ENCODE measurements around the gene TSPEAR. TPM values are rescaled to one million over a fixed set of nuclear protein-coding genes. Genes with fewer than 3 reads are reported as not detected.

The TSPEAR gene
- total RNA-seq (2022; extraction: Qiagen RNA extraction) = 0.04 TPM in 1 of 5 replicates, not detected in the others

DNA sequence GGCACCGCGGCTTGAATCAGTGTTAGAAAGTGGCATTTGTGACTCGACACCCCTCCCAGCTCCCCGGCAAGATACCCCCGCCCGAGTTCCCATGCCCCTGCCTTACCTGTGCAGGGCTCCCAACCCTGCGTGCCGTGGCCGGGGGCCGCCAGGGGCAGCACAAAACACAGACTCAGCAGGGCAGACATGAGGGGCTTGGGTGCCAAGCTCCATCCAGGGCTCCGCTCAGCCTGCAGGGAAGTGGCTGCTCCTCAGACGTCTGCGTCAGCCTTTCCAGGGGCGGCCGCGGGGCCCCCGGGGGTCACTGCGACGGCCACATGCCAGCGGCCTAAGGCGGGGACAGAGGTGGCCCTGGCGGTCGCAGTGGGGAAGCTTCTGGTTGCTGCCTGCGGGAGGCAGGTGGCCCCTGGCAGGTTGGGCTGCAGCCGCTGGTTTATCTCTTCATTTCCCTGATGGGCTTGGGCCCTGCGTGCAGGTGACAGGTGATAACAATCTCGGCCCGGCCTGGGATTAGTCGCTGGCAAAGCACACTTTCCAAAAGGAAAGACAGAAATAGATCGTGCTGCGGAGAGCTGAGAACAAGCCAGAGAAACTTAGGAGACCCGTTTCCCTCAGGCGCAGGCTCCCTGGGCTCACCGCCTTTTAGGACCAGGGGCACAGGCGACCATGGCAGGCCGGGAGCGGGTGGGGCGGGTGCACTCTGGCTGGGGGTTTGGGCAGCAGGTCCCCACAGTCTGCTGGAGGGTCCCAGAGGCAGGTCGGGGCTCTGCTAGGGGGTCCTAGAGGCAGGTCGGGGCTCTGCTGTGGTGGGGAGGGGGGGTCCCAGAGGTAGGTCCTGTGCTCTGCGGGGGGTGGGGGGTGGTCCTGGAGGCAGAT is at the start of gene TSPEAR:
TSS of gene TSPEAR (minus strand) at position 246 of the 876 bp plus-strand sequence. CDS start at position 188, 58 bp downstream.

DNA sequence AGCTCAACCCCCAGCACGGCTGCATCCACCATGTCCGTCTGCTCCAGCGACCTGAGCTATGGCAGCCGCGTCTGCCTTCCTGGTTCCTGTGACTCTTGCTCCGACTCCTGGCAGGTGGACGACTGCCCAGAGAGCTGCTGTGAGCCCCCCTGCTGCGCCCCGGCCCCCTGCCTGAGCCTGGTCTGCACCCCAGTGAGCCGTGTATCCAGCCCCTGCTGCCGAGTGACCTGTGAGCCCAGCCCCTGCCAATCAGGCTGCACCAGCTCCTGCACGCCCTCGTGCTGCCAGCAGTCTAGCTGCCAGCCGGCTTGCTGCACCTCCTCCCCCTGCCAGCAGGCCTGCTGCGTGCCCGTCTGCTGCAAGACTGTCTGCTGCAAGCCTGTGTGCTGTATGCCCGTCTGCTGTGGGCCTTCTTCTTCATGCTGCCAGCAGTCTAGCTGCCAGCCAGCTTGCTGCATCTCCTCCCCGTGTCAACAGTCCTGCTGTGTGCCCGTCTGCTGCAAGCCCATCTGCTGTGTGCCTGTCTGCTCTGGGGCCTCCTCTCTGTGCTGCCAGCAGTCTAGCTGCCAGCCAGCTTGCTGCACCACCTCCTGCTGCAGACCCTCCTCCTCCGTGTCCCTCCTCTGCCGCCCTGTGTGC is 14.1 kb downstream of the TSPEAR start, which contains the start of gene KRTAP10-12:
TSS of gene KRTAP10-12 (plus strand) at position 1 of the 639 bp plus-strand sequence. CDS start at position 31, 30 bp downstream.

DNA sequence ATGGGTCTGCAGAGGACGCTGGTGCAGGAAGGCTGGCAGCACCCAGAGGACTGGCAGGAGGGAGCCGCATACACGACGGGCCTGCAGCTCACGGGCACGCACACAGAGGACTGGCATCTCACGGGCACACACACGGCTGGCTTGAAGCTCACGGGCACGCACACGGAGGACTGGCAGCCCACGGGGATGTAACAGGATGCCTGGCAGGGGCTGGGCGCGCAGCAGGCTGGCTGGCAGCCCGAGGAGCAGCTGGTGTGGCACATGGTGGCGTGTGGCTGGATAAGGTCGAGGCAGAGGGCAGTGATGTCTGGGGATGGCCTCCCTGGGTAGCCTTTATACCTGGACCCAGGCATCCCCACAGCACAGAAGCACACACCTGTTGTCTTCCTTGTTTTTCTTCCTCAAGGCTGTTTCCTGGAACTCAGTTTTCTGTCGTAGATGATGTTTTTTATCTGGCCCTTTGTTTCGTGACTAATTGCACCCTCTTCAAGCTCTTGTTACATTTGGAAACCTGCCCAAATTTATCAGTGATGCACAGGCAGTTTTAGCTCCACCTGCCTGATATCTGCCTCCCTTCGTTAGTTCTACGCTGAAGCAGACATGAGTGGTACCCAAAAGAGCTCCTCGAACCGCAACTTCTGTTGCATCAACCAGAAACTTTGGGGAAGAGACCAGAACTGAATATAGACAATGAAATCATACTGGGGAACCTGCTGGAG is 29.4 kb downstream of the TSPEAR start, which contains the start of gene KRTAP12-1:
TSS of gene KRTAP12-1 (minus strand) at position 303 of the 719 bp plus-strand sequence. CDS start at position 263, 40 bp downstream.

DNA sequence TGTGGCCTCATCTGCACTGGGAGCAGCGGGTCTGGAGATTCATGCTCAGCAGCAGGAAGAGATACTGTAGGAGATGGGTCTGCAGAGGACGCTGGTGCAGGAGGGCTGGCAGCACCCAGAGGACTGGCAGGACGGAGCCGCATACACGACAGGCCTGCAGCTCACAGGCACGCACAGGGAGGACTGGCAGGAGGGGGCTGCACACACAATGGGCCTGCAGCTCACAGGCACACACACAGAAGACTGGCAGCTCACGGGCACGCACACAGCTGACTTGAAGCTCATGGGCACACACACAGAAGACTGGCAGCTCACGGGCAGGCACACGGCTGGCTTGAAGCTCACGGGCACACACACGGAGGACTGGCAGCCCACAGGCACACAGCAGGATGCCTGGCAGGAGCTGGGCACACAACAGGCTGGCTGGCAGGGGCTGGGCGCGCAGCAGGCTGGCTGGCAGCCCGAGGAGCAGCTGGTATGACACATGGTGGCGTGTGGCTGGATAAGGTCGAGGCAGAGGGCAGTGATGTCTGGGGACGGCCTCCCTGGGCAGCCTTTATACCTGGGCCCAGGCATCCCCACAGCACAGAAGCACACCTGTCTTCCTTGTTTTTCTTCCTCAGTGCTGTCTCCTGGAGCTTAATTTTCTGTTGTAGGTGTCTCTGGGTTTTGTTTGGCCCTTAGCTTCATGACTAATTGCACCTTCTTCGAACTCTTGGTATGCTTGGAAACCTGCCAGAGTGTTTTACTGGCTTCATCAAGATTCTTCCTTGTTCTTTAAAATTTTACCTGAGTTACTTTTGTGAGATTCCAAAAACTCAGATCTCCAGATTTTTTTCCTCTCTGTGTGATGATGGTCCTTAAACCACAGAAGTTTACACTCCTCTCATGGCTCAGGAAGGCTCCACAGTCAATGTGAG is 44.7 kb downstream of the TSPEAR start, which contains the start of gene KRTAP12-2:
TSS of gene KRTAP12-2 (minus strand) at position 527 of the 920 bp plus-strand sequence. CDS start at position 486, 41 bp downstream.

DNA sequence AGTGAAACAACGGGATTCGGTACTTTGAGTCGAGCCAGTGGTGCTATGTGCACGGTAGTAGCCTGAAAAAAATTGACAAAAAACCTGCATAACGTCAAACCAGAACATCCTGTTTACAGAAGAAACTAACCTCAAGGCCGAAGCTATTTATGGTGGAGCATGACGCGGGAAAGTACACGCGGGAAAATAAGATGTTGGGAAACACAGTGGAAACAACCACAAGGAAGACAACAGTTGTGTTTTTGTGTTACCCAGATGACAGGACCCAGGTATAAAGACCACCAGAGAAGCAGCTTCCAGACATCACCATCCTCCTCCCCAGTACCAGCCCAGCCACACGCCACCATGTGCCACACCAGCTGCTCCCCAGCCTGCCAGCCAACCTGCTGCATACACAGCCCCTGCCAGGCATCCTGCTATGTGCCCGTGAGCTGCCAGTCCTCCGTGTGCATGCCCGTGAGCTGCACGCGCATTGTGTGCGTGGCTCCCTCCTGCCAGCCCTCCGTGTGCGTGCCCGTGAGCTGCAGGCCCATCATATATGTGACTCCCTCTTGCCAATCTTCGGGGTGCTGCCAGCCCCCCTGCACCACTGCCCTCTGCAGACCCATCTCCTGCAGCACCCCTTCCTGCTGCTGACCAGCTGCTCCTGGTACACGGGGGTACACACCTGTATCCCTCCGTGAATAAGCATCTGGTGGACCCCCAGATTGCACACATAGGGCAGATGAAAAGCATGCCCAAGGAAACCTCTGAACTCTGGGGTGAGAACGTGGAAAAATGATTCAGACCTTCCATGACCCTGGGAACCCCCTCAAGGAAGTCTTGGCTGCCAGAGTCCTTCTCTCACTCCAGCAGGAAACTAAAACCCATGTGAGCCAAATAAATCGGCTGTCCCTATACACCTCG is 53.5 kb downstream of the TSPEAR start, which contains the start of gene KRTAP12-3:
TSS of gene KRTAP12-3 (plus strand) at position 298 of the 906 bp plus-strand sequence. CDS start at position 346, 48 bp downstream.

DNA sequence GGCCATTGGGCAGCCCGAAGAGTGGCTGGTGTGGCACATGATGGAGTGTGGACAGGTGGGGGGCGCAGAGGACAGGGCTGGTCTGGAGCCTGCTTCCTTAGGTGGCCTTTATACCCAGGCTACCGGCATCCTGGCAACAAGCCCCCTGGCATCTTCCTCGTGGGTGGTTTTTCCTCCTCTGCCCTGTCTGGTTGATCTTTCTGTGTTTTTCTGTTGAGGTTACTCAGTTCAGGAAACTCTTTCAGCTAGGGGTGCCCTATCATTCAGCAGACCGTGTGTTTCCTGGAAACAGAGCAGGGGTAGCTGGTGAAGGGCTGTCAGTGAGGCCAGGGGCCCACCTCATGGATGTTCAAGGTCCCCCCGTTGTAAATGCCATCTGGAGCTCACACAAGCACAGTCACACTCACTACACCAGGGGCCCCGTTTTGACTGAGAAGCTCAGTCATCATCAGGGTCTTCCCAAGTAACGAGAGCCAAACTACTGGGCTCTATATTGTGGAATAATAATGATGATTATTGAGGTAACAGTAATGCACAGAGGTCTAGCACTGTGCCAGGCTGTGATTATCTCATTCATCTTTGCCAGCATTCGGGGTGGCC is 56.7 kb downstream of the TSPEAR start, which contains the start of gene KRTAP12-4:
TSS of gene KRTAP12-4 (minus strand) at position 84 of the 600 bp plus-strand sequence. CDS start at position 39, 45 bp downstream.

DNA sequence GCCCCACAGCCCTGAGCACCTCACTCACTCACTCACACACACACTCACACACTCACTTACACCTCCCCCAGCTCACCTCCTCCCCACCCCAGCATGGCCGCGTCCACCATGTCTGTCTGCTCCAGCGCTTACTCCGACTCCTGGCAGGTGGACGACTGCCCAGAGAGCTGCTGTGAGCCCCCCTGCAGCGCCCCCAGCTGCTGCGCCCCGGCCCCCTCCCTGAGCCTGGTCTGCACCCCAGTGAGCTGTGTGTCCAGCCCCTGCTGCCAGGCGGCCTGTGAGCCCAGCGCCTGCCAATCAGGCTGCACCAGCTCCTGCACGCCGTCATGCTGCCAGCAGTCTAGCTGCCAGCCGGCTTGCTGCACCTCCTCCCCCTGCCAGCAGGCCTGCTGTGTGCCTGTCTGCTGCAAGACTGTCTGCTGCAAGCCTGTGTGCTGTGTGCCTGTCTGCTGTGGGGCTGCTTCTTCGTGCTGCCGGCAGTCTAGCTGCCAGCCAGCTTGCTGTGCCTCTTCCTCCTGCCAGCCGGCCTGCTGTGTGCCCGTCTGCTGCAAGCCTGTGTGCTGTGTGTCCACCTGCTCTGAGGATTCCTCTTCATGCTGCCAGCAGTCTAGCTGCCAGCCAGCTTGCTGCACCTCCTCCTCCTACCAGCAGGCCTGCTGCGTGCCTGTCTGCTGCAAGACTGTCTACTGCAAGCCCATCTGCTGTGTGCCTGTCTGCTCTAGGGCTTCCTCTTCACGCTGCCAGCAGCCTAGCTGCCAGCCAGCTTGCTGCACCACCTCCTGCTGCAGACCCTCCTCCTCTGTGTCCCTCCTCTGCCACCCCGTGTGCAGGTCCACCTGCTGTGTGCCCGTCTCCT is 64.8 kb downstream of the TSPEAR start, which contains the start of gene KRTAP10-11:
TSS of gene KRTAP10-11 (plus strand) at position 49 of the 856 bp plus-strand sequence. CDS start at position 94, 45 bp downstream.

DNA sequence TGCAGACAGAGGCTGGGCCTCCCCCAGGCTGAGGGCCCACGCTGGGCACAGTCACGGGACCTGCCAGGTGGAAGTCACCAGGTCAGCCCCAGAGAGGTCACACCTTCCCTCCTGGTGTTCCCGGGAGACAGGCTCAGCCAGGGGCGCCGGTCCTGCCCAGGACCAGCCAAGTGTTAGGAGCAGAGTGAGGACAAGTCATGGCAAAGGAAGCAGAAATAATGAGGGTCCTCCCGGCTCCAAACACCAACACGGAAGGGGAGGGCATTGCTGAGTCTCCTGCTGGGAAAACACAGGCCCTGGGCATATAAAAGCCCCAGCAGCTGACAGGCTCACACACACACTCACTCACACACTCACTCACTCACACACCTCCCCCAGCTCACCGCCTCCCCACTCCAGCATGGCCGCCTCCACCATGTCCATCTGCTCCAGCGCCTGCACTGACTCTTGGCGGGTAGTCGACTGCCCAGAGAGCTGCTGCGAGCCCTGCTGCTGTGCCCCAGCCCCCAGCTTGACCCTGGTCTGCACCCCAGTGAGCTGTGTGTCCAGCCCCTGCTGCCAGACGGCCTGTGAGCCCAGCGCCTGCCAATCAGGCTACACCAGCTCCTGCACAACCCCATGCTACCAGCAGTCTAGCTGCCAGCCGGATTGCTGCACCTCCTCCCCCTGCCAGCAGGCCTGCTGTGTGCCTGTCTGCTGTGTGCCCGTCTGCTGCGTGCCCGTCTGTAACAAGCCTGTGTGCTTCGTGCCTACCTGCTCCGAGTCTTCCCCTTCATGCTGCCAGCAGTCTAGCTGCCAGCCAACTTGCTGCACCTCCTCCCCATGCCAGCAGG is 74.1 kb downstream of the TSPEAR start, which contains the start of gene KRTAP10-10:
TSS of gene KRTAP10-10 (plus strand) at position 339 of the 833 bp plus-strand sequence. CDS start at position 401, 62 bp downstream.

DNA sequence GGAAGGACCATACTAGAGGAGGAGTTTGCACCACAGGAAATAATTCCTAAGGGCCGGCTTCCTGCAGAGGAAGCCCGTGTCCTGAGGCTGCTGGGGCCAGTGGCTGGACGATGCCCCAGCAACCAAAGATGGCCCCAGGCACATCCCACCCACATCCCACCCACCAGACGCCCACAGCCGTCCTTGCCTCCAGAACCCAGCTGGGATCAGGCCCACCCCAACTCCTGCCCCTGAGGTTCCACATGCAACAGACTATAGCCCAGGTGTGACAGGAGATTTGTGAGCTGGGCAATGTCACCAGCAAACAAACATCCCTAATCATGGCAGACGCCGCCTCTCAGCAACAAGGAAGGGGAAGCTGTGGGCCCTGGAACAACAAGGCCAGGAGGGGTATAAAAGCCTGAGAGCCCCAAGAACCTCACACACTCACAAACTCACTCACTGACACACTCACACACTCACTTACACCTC is 84.7 kb downstream of the TSPEAR start, which contains the start of gene KRTAP10-9:
TSS of gene KRTAP10-9 (plus strand) at position 421 of the 471 bp plus-strand sequence. CDS start 79 bp downstream, outside the sequence.

DNA sequence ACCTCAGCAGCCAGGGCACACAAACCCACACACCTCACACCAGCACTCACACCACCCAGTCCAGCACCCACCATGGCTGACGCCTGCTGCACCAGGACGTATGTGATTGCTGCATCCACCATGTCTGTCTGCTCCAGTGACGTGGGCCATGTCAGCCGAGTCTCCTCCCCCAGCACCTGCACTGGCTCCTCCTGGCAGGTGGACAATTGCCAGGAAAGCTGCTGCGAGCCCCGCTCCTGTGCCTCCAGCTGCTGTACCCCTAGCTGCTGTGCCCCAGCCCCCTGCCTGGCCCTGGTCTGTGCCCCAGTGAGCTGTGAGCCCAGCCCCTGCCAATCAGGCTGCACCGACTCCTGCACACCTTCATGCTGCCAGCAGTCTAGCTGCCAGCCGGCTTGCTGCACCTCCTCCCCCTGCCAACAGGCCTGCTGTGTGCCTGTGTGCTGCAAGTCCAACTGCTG is 99.3 kb downstream of the TSPEAR start, which contains the start of gene KRTAP10-8:
TSS of gene KRTAP10-8 (plus strand) at position 51 of the 458 bp plus-strand sequence. CDS start at position 73, 22 bp downstream.

DNA sequence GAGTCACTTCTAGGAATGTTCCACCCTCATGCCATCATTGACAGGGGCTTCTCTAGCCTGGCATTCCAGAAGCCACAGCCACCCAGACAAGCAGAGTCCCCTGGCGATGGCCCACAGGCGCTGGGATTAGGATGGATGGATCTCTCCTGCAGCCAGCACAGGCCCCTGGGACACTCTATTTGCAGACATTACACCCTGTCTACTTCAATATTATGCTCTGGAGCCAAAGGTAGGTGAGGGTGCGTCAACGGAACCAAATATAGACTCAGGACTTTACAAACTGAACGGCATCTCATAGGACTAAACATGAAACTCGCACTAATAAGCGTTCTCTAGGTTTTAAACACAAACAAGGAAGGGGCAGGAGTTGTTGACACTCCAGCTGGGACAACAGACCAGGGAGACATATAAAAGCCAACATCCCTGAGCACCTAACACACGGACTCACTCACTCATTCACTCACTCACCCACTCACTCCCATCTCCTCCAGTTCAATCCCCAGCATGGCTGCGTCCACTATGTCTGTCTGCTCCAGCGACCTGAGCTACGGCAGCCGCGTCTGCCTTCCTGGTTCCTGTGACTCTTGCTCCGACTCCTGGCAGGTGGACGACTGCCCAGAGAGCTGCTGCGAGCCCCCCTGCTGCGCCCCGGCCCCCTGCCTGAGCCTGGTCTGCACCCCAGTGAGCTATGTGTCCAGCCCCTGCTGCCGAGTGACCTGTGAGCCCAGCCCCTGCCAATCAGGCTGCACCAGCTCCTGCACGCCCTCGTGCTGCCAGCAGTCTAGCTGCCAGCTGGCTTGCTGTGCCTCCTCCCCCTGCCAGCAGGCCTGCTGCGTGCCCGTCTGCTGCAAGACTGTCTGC is 111.0 kb downstream of the TSPEAR start, which contains the start of gene KRTAP10-7:
TSS of gene KRTAP10-7 (plus strand) at position 480 of the 861 bp plus-strand sequence. CDS start at position 505, 25 bp downstream.

DNA sequence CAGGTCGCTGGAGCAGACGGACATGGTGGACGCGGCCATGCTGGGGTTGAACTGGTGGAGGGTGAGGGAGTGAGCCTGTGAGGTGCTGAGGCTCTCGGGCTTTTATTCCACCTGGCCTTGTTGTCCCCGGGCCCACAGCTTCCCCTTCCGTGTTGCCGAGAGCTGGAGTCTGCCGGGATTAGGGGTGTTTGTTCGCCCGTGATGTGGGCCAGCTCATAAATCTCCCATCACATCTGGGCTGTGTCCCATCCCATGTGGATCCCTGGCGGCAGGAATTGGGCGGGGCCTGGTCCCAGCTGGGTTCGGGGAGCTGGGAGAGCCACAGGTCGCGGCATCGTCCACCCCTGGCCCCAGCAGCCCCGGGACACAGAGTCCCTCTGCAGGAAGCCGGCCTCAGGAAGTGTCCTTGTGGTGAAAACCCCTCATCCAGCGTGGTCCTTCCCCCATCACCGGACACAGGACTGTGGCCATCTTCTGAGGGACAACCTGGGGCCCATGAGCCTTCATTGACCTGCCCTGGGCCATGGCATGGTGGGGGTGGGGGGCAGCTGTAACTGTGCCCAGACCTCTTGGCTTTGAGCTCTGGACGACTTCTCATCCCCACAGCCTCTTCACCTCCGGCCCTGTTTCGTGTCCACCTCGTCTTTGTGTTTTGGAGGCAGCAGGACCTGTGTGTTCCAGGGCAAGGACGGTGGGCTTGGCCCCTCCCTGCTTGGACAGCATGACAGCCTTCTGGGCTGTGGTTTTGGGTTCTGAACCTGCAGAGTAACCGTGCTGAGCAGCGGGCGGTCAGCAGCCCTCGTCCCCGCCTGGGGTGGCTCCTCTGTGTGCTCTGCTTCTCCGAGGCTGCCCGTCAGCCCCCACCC is 118.7 kb downstream of the TSPEAR start, which contains the start of gene KRTAP10-6:
TSS of gene KRTAP10-6 (minus strand) at position 60 of the 866 bp plus-strand sequence. CDS start at position 39, 21 bp downstream.

DNA sequence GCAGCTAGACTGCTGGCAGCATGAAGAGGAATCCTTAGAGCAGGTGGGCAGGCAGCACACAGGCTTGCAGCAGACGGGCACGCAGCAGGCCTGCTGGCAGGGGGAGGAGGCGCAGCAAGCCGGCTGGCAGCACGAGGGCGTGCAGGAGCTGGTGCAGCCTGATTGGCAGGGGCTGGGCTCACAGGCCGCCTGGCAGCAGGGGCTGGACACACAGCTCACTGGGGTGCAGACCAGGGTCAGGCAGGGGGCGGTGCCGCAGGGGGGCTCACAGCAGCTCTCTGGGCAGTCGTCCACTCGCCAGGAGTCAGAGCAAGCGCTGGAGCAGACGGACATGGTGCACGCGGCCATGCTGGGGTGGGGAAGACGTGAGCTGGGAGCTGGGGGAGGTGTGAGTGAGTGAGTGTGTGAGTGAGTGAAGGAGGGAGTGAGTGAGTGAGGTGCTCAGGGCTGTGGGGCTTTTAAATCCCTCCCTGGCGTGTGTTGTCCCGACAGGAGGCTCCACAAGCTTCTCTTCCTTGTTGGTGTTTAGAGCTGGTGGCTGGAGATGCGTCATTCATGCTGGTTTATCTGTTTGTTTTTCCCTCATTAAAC is 131.0 kb downstream of the TSPEAR start, which contains the start of gene KRTAP10-5:
TSS of gene KRTAP10-5 (minus strand) at position 374 of the 591 bp plus-strand sequence. CDS start at position 348, 26 bp downstream.

